Upper lobe of left lung (tissue), 4 donors: Measurements from ENCODE around the gene FGF5.

Experiments
- POLR2AphosphoS5 ChIP-seq, 2 donors: sonication (generic); formaldehyde crosslinking; IDR thresholded peaks; one replicate each; pipeline ENCODE4 v1.5.1; 2017; ENCODE audit warnings: antibody characterized with exemption in 2 of 2
- TF ChIP-seq, protein P1 (sequence below), 6 experiments: fragments of 450-650 bp in 4 of 6; fragments of 200-600 bp in 2 of 6; sonication (generic) in 2 of 6; IDR thresholded peaks; one replicate each; pipeline ENCODE4 v1.5.1; 2016 to 2019; ENCODE audit warnings: antibody characterized with exemption in 6 of 6

DNA sequence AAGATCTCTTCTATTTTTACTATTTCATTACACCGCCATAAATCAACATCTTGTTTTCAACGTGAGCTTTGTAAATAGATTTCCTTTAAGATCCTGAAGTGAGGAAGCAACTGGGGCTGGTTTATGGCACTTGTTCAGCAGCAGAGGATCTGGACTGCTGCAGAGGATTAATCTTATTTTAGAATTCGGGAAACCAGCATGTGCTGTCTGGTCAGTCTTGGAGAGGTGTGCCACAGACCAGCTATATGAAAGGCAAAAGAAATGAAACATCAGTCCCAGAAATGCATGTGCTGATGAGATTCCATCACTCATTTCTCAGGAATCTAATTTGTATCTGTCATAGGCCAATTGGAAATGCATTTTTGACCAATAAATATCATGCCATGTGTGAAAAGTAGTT, 45.8 kb upstream of the FGF5 start:
- TF ChIP-seq, protein P1, sequence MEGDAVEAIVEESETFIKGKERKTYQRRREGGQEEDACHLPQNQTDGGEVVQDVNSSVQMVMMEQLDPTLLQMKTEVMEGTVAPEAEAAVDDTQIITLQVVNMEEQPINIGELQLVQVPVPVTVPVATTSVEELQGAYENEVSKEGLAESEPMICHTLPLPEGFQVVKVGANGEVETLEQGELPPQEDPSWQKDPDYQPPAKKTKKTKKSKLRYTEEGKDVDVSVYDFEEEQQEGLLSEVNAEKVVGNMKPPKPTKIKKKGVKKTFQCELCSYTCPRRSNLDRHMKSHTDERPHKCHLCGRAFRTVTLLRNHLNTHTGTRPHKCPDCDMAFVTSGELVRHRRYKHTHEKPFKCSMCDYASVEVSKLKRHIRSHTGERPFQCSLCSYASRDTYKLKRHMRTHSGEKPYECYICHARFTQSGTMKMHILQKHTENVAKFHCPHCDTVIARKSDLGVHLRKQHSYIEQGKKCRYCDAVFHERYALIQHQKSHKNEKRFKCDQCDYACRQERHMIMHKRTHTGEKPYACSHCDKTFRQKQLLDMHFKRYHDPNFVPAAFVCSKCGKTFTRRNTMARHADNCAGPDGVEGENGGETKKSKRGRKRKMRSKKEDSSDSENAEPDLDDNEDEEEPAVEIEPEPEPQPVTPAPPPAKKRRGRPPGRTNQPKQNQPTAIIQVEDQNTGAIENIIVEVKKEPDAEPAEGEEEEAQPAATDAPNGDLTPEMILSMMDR (IDR thresholded peaks at IDR 0.05), result no peak
- no peak for TF ChIP-seq POLR2AphosphoS5 (IDR thresholded peaks at IDR 0.05)
